Esophagus squamous epithelium (tissue), 5 donors: ENCODE data around the gene ACD. TPM values are rescaled to one million over a fixed set of nuclear protein-coding genes. Genes with fewer than 3 reads are reported as not detected.
A peak's percentile ranks its signal among the peaks of the same experiment; 100 is the strongest.

Experiments used
- DNase-seq: peaks from one replicate; lab custom pipeline; 2025; lab: John Stamatoyannopoulos, UW
- H3K27ac ChIP-seq, 4 donors: fragments of 200-600 bp; sonication (generic); one replicate each; pipeline ENCODE4 v1.5.1; 2016 to 2019; ENCODE audit warnings: mild to moderate bottlenecking in 1 of 4
- H3K27me3 ChIP-seq, 4 donors: fragments of 200-600 bp; sonication (generic); 1 replicate in 3 of 4; 2 replicates in 1 of 4; pipeline versions ENCODE4 v1.5.1 to v1.6.0; 2017 to 2021; ENCODE audit warnings: antibody characterized with exemption in 1 of 4
- H3K36me3 ChIP-seq, 3 donors: fragments of 200-600 bp; sonication (generic); one replicate each; pipeline ENCODE4 v1.5.1; 2016 to 2019
- H3K4me1 ChIP-seq, 3 donors: fragments of 200-600 bp; sonication (generic); one replicate each; pipeline ENCODE4 v1.5.1; 2017 to 2019
- H3K4me3 ChIP-seq, 4 donors: fragments of 200-600 bp; sonication (generic); 1 replicate in 3 of 4; 2 replicates in 1 of 4; pipeline ENCODE4 v1.5.1; 2016 to 2019; ENCODE audit warnings: mild to moderate bottlenecking in 2 of 4, moderate library complexity in 1 of 4
- H3K9me3 ChIP-seq, 3 donors: fragments of 200-600 bp; sonication (generic); one replicate each; pipeline ENCODE4 v1.5.1; 2016 to 2019
- POLR2A ChIP-seq, 4 donors: fragments of 450-650 bp; IDR thresholded peaks; one replicate each; pipeline ENCODE4 v1.6.1; 2017; ENCODE audit warnings: antibody characterized with exemption in 4 of 4, mild to moderate bottlenecking in 4 of 4, moderate library complexity in 3 of 4
- WGBS, 2 donors: methylation state at CpG; one replicate each; pipeline ENCODE4 v1.1.5; 2018; 5-methylcytosine and 5-hydroxymethylcytosine counted together
- intact Hi-C: fragments of 100-400 bp; cut with DNase I; formaldehyde crosslinking; loops from one replicate; pipeline ENCODE4 v1.15.0; 2022
- total RNA-seq, 4 donors: library from RNA; depleted of rRNA; stranded (reverse); fragments of >200 nt; gene quantifications; one replicate each; pipeline ENCODE4 v1.1.0, GENCODE V29; 2016
- TF ChIP-seq, protein P1 (sequence below), 6 experiments: fragments of 450-650 bp in 4 of 6; fragments of 200-600 bp in 2 of 6; sonication (generic) in 2 of 6; IDR thresholded peaks; one replicate each; pipeline ENCODE4 v1.5.1; 2016 to 2019; ENCODE audit warnings: antibody characterized with exemption in 6 of 6, mild to moderate bottlenecking in 4 of 6, moderate library complexity in 4 of 6
- donor health status: DM: yes; HTN: yes; CAD: no.

Gene ACD
- total RNA-seq, 4 donors from 2014 or later = 5.7 to 18.7 (median 8.8) TPM

DNA sequence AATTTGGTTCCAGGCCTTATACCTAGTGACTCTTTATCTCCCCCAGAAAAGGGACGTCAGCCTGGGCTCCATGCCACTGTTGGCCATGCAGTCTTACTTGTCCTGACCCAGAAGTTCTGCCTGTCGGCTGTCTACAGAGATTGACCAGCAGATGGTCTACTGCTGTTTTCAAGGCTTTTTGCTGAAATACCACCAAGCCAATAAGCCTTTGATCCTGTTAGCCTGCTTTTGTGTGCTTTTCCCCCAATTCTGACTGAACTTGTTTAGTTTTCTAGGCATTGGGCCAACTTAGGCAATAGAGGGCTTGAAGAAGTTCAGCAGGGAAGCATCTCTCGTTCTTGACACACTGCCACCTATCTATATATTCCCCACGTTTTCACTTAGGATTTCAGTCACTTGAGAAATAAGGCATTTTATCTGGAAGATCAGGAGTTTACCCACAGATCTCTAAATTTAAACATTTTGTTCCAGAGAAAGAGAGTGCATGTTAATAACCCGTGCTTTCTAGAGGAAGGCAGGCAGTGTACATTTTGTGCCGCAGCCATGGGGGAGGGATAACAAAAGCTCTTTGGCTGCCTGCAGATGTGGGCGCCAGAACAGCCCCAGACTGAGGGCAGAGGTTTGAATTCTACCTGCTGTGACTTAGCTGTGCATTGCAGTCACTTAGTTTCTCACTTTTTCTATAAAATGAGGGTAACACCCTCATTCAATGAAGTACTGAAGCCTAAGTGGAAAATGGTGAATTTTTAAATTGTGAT is 27.5 kb downstream of the ACD start:
- Histone ChIP-seq H3K27me3 (no peaks in the 10 kb centered on the region), H3K27ac (peak overlapping the region in 1 of 4 donors; percentile 36), H3K9me3 (no peaks in the 10 kb centered on the region), H3K4me3 (no peak overlapping the region), H3K4me1 (peaks cover 0 to 13% (median 0%) of the 10 kb centered on the region in 3 donors), H3K36me3 (peaks cover 0 to 100% (median 54%) of the 10 kb centered on the region in 3 donors)
- TF ChIP-seq, protein P1, sequence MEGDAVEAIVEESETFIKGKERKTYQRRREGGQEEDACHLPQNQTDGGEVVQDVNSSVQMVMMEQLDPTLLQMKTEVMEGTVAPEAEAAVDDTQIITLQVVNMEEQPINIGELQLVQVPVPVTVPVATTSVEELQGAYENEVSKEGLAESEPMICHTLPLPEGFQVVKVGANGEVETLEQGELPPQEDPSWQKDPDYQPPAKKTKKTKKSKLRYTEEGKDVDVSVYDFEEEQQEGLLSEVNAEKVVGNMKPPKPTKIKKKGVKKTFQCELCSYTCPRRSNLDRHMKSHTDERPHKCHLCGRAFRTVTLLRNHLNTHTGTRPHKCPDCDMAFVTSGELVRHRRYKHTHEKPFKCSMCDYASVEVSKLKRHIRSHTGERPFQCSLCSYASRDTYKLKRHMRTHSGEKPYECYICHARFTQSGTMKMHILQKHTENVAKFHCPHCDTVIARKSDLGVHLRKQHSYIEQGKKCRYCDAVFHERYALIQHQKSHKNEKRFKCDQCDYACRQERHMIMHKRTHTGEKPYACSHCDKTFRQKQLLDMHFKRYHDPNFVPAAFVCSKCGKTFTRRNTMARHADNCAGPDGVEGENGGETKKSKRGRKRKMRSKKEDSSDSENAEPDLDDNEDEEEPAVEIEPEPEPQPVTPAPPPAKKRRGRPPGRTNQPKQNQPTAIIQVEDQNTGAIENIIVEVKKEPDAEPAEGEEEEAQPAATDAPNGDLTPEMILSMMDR (IDR thresholded peaks at IDR 0.05) = no peak
- TF ChIP-seq POLR2A (IDR thresholded peaks at IDR 0.05) = no peak
- no peak for DNase-seq
- intact Hi-C loops = no loop called here
- WGBS, 2 donors = 33 to 42% methylated on average over 7 of the region's 7 CpGs

DNA sequence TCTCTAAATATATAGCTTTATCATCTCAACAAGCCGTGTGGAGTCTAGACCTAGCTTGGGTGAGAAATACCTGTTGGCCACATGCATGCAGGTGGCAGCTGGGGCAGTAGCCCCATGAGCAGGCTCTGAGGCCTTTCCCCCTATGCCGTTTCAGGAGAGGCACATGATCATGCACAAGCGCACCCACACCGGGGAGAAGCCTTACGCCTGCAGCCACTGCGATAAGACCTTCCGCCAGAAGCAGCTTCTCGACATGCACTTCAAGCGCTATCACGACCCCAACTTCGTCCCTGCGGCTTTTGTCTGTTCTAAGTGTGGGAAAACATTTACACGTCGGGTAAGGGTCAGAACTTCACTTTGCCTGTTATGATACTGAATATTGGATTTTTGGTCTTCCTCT is 31.8 kb downstream of the ACD start:
- 91 to 94% methylated on average over 12 to 14 of the region's 14 CpGs for WGBS, 2 donors
- no peak overlapping the region for H3K4me3 ChIP-seq
- no peaks in the 10 kb centered on the region for H3K9me3 ChIP-seq
- H3K36me3 ChIP-seq = peaks cover 7 to 98% (median 52%) of the 10 kb centered on the region in 3 donors
- no peaks in the 10 kb centered on the region for H3K27me3 ChIP-seq
- no peak overlapping the region for H3K27ac ChIP-seq
- TF ChIP-seq POLR2A (IDR thresholded peaks at IDR 0.05) = no peak
- TF ChIP-seq, protein P1 (IDR thresholded peaks at IDR 0.05) = no peak
- no peak for DNase-seq
- intact Hi-C loops = no loop called here
- H3K4me1 ChIP-seq = peaks cover 0 to 13% (median 0%) of the 10 kb centered on the region in 3 donors

DNA sequence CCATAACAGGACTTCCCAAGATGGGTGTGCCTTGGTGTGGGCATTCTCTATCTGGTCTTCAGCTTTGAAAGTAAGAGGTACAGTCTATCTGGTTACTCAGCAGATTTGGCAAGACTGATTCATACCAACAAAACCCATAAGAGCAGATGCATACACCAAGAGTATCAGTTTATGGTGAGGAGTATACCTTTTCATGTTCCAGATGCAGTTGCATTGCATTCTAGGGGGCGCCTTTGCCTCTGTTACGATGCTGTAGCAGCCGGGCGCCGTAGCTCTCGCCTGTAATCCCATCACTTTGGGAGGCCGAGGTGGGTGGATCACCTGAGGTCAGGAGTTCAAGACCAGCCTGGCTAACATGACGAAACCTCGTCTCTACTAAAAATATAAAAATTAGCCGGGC is 46.3 kb downstream of the ACD start:
- intact Hi-C loops = no loop called here
- no peak for DNase-seq
- TF ChIP-seq, protein P1 (IDR thresholded peaks at IDR 0.05) = no peak
- no peak for TF ChIP-seq POLR2A (IDR thresholded peaks at IDR 0.05)
- Histone ChIP-seq H3K9me3 (no peaks in the 10 kb centered on the region), H3K4me3 (no peak overlapping the region), H3K27ac (no peak overlapping the region), H3K36me3 (peaks cover 8 to 84% (median 40%) of the 10 kb centered on the region in 3 donors), H3K27me3 (no peaks in the 10 kb centered on the region), H3K4me1 (no peaks in the 10 kb centered on the region)
- WGBS, 2 donors = 84 to 97% methylated on average over 4 to 5 of the region's 10 CpGs

DNA sequence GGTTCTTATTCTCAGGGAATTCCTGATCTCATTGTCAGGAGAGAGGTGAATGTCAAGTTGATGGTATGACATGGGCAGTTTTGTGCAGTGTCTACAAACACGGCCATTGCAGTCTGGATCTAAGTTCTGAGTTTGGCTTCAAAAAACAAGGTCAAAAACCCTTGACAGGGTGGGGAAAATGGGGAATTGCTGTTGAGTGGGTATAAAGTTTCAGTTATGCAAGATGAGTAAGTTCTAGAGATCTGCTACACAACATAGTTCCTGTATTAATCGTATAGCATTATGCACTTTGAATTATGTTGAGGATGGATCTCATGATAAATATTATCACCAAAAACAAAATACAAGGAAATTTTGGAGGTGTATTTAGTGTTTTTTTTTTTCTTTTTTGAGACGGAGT is 51.7 kb downstream of the ACD start:
- no peak overlapping the region for H3K27ac ChIP-seq
- H3K9me3 ChIP-seq = no peaks in the 10 kb centered on the region
- intact Hi-C loops = no loop called here
- H3K36me3 ChIP-seq = peaks cover 2 to 30% (median 22%) of the 10 kb centered on the region in 3 donors
- DNase-seq = no peak
- TF ChIP-seq, protein P1 (IDR thresholded peaks at IDR 0.05) = no peak
- TF ChIP-seq POLR2A (IDR thresholded peaks at IDR 0.05) = no peak
- 75 to 80% methylated on average over 3 of the region's 3 CpGs for WGBS, 2 donors
- H3K4me3 ChIP-seq = no peak overlapping the region
- H3K4me1 ChIP-seq = no peaks in the 10 kb centered on the region
- H3K27me3 ChIP-seq = no peaks in the 10 kb centered on the region

Other genes starting within 250 kb of the ACD start
- 10 to 100 TPM in 1 of 4 donors, 1 to 10 TPM in 3; 2.5 to 11.1 (median 3.8) TPM for gene ZDHHC1, start 243.8 kb downstream of the ACD start, total RNA-seq
- 10 to 100 TPM in 1 of 4 donors, 1 to 10 TPM in 3; 2.1 to 13.0 (median 6.7) TPM for gene HSD11B2, start 229.1 kb downstream of the ACD start, total RNA-seq
- gene ATP6V0D1, start 179.1 kb downstream of the ACD start, total RNA-seq = 100 to 1,000 TPM in 3 of 4 donors, 10 to 100 TPM in 1; 99.4 to 158 (median 131) TPM
- gene AGRP, start 176.7 kb downstream of the ACD start, total RNA-seq = not detected
- gene RIPOR1, start 131.4 kb downstream of the ACD start, total RNA-seq = 10 to 100 TPM in 3 of 4 donors, 1 to 10 TPM in 1; 6.6 to 24.0 (median 15.6) TPM
- 10 to 100 TPM; 29.9 to 35.5 (median 33.5) TPM for gene CTCF, start 97.7 kb downstream of the ACD start, total RNA-seq
- gene CARMIL2, start 15.1 kb downstream of the ACD start, total RNA-seq = 1 to 10 TPM in 2 of 4 donors, under 1 TPM in 2; 0.64 to 3.1 (median 1.6) TPM
- 1 to 10 TPM; 1.1 to 2.3 (median 2.1) TPM for gene PARD6A, start 700 bp upstream of the ACD start, total RNA-seq
- gene ENKD1, start 6.5 kb upstream of the ACD start, total RNA-seq = 10 to 100 TPM in 3 of 4 donors, 1 to 10 TPM in 1; 6.1 to 12.9 (median 12.2) TPM
- 1 to 10 TPM in 3 of 4 donors, not detected in 1; 1.1 to 3.1 (median 2.4) TPM for gene C16orf86, start 6.6 kb upstream of the ACD start, total RNA-seq
- 10 to 100 TPM; 26.1 to 63.3 (median 37.3) TPM for gene GFOD2, start 59.1 kb upstream of the ACD start, total RNA-seq
- 10 to 100 TPM in 2 of 4 donors, 1 to 10 TPM in 2; 6.4 to 12.9 (median 10.8) TPM for gene RANBP10, start 146.3 kb upstream of the ACD start, total RNA-seq
- under 1 TPM; 0.15 to 0.97 (median 0.72) TPM for gene TSNAXIP1, start 146.6 kb upstream of the ACD start, total RNA-seq
- 10 to 100 TPM; 35.8 to 48.8 (median 42.1) TPM for gene THAP11, start 182.1 kb upstream of the ACD start, total RNA-seq
- 10 to 100 TPM; 41.4 to 85.1 (median 63.7) TPM for gene NUTF2, start 186.7 kb upstream of the ACD start, total RNA-seq
- 10 to 100 TPM; 12.3 to 42.7 (median 19.6) TPM for gene CENPT, start 187.4 kb upstream of the ACD start, total RNA-seq
- 10 to 100 TPM; 26.5 to 46.9 (median 37.0) TPM for gene EDC4, start 212.8 kb upstream of the ACD start, total RNA-seq
- under 1 TPM in 2 of 4 donors, not detected in 2; 0.57 to 0.99 TPM for gene NRN1L, start 224.6 kb upstream of the ACD start, total RNA-seq
- 10 to 100 TPM in 3 of 4 donors, 1 to 10 TPM in 1; 8.5 to 18.3 (median 13.8) TPM for gene PSKH1, start 233.0 kb upstream of the ACD start, total RNA-seq